ENCODE measurements around the gene INPP5B.
"Not testable (repeated sequence)": the region's sequence is repeated elsewhere in the genome, so short reads cannot be mapped to it uniquely, and the experiment has no call there.

INPP5B gene

DNA sequence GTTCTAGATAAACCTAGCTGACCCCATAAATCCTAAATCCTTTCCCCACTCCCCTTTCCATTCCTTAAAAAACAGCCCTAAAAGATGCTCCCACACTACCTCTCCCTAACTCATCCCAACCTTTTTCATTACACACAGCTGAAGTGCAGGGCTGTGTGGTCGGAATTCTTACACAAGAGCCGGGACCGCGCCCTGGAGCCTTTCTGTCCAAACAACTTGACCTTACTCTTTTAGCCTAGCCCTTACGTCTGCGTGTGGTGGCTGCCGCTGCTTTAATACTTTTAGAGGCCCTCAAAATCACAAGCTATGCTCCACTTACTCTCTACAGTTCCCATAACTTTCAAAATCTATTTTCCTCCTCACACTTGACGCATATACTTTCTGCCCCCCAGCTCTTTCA is 36.0 kb downstream of the INPP5B start:
- not testable (repeated sequence) for DNase-seq

DNA sequence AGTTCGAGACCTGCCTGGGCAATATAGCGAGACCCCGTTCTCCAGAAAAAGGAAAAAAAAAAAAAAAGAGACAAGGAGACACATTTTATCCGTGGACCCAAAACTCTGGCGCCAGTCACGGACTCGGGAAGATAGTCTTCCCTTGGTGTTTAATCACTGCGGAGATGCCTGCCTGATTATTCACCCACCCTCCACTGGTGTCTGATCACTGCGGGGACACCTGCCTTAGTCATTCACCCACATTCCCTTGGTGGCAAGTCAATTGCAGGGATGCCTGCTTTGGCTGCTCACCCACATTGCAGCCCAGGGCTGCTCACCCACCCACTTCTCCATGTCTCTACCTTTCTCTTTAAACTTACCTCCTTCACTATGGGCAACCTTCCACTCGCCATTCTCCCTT is 38.3 kb downstream of the INPP5B start:
- not testable (repeated sequence) for DNase-seq

- DNase-seq = not testable (repeated sequence)
Observed at GRCh38 chr1:37907416-37908125, 39.3 kb downstream of the INPP5B start.

GRCh38 chr1:37906591-37906990 is 40.3 kb downstream of the INPP5B start:
- not testable (repeated sequence) for DNase-seq

DNA sequence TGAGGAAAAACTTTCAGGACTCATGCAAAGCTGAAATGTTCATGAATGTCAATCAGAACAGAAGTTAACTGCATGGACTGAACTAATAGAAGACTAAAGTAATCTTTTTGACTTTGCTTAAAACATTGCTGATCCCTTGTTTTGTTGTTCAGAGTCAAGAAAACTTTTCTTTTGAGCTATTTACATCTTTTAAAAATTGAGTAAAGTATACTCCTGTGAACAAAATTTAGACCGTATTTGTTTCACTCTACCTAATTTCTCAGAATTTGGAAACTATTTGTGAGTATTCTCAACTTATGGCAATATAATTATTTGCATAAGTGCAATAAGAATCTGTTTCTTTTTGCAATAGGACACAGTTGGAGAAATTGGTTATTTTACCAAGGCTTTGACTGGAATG is 41.1 kb downstream of the INPP5B start:
- no peak for DNase-seq

DNA sequence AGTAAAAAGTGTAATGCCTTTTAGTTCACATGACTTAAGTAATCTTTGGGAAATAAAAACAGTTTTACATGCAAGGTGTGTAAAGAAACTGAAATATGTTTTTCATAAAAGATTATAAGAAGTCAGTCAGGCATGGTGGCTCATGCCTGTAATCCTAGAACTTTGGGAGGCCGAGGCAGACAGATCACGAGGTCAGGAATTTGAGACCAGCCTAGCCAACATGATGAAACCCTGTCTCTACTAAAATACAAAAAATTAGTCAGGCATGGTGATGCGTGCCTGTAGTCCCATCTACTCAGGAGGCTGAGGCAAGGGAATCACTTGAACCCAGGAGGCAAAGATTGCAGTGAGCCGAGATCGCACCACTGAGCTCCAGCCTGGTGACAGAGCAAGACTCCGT is 42.9 kb downstream of the INPP5B start:
- DNase-seq = not testable (repeated sequence)

- no peak for DNase-seq
Observed at GRCh38 chr1:37902983-37903382, 43.9 kb downstream of the INPP5B start.

- no peak for DNase-seq
Observed at GRCh38 chr1:37901893-37902225, 45.0 kb downstream of the INPP5B start.

DNA sequence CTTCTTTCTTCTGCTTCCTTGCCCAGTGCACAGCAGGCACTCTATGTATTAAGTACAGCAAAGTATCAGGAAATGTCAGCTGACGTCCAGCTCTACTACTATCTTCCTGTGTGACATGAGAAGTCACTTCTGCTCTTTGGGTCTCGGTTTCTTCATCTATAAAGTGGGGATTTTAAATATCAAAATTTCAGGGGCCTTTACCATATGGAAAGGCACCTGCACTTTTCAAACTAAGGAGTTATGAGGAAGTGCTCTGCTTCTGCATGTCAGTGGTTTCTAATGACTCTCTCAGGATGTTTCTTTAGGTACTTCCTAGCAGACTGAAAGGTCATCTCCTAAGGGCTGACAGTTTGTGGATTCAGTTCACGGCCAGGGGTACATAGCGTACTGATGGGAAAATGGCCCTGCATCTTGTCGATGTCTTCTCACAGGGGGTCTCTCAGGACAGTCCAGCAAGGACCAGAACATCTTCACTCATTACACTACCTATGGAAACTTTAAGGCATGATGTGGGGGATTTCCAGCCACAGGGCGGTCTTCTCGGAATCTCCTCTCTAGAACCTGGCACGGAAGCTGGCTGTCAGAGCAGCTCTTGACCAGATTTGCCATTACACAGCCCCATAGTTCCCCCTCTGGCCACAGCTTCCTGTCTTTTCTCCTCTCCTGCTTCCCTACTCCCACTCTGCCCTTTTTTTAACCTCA is 45.5 kb downstream of the INPP5B start:
- peak; percentile 51 for DNase-seq

GRCh38 chr1:37897563-37897962 is 49.3 kb downstream of the INPP5B start:
- DNase-seq = not testable (repeated sequence)

- DNase-seq = no peak
Observed at GRCh38 chr1:37893673-37894072, 53.2 kb downstream of the INPP5B start.

GRCh38 chr1:37892151-37893047 is 54.5 kb downstream of the INPP5B start:
- no peak for DNase-seq

DNA sequence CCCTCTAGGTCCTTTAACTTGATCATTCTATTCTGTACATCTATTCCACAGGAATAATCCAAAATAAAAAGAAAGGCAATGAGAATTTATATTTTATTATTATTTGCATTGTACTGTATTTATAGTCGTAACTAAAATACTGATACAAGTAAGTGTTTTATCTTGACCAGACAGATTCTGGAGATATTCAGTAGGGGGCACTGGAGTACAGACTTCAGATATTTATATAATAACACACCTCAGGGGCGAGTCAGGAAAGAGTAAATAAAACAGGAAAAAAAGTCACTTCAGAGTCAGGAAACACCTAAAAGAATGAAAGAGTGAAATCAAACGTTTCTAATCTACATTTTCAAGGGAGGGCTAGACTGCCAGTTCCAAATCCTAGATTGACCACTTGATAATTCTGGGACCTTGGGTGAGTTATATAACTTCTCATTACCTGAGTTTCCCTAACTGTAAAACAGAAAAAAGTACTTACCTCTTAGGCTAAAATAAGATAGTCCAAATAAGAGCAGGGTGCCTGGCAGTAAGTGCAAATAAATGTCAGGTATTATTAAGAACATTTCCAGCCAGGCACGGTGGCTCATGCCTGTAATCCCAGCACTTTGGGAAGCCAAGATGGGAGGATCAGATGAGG is 56.4 kb downstream of the INPP5B start:
- DNase-seq = peak; percentile 10

DNA sequence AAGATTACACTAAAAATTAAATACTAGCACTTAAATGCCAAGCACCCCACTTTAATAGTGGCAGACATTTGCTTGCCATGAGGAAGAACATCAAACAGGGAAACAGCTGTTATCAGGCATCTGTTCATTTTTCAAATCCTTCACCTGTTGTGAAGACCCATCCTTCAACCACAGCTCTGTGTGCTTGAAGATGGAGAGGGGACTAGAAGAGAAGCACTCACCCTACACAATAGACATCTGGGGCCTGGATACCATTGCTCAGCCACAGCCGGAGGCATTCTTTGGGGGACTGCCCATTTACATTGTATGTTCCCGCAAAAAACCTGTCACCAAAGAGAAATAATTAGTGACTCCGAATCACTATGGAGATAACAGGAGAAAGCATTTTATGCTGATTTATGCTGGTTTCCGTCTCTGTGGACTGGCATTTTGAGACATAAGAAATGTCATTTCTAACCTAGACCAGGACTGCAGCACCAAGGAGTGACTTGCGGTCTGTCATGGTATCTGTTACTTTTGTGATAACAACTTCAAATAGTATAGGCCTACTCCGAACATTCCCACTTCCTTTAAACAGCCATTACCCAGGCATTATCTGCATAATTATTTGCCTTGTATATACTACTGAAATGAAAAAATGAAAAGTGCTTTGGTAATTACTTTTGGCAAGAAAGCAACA is 58.7 kb downstream of the INPP5B start:
- DNase-seq = no peak

DNA sequence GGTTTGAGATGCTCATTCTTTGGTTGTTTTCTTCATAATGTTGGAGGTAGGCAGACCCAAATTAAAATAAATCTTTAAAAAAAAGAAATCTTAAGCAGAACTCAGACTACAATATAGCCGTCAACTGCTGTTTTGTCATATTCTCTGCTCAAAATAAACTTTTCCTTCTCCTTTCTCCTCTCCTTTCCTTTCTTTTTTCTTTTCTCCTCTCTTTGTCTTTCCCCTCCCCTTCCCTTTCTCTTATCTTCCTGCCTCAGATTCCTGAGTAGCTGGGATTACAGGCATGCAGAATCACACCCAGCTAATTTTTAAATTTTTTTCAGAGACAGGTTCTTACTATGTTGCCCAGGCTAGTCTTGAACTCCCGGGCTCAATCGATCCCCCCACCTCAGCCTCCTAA is 62.7 kb downstream of the INPP5B start:
- no peak for DNase-seq

GRCh38 chr1:37883671-37884070 is 63.2 kb downstream of the INPP5B start:
- peak; percentile 33 for DNase-seq

DNA sequence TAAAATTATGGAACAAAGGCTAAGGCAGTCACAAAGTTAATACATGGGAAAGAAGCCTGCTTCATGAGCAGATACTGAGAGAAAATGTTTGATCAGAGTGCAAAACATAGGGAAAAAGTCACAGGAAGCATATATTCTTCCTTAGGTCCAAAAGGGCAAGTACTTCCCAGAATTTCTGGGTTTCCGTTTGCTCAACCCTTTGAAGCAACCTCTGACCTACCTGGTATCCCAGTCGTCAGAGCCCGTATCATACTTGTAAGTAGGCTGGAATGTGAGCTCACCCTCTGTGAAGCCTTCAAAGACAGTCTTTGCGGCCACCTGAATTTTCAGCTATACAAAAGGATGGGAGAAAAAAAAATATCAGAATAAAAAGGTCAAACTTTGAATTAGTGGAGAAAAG is 67.0 kb downstream of the INPP5B start:
- DNase-seq = no peak

DNA sequence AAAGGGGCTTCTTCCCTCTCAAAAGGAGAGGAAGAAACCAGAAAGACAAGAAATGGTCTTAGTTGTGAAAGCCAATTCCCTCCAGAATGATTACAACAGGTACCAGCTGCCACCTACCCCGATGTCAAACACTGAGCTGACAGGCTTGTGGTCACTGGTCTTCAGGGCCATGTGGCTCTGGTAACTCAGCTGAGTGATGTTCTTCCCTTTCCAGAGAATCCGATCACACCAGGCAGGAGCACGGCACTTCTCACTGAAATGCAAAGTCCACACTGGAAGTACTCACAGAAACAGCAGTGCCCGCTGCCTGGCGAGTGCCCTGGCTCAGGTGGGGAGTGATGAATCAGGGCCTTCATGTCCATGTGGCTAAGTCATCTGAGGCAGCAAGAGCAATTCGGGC is 68.8 kb downstream of the INPP5B start:
- DNase-seq = no peak

- no peak for DNase-seq
Observed at GRCh38 chr1:37875833-37876232, 71.0 kb downstream of the INPP5B start.

- no peak for DNase-seq
Observed at GRCh38 chr1:37872692-37873091, 74.2 kb downstream of the INPP5B start.

DNA sequence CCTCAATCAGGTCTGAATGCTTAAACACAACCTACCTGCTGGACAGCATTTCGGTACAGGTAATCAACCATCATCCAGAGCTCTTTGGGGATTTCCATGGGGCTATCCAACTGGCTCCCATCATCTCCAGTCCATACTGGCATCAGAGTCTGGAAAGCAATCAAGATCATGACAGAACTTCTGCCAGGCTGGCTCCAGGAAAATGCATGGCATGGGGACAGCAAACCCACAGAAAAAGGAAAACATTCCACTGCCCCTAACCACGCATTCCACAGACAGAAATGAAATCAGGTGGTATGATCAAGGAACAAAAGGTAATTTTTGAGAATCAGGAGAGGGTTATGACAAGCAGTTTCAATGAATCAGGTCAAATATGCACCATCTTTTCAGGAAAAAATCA is 78.4 kb downstream of the INPP5B start:
- DNase-seq = no peak

DNA sequence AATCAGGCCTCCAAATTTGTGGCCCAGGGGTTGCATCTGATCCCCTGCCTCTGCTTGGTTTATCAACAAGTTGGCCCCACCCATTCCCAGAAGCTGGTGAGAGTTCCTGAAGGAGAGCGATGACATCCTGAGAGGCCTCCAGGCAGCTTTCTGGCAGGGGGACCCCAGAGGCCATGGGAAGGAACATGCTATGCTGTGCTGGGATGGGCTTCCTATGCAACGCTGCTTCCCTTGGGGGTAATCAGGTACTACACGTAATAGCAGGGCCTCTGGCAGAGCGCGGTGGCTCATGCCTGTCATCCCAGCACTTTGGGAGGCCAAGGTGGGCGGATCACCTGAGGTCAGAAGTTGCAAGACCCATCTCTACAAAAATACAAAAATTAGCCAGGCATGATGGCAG is 79.1 kb downstream of the INPP5B start:
- no peak for DNase-seq

GRCh38 chr1:37866491-37866890 is 80.4 kb downstream of the INPP5B start:
- DNase-seq = no peak
